Frontal cortex (tissue), 4 donors: ENCODE data around the gene EHD3. TPM values are rescaled to one million over a fixed set of nuclear protein-coding genes. Genes with fewer than 3 reads are reported as not detected.

ENCODE experiments used
- DNase-seq, 2 donors: peaks; one replicate each; pipeline ENCODE4 v3.0.0; 2012; ENCODE audit warnings: low spot score in 2 of 2
- FAIRE-seq: peaks from 2 replicates; lab custom pipeline; 2012; peaks lifted over from hg19 to GRCh38; lab: Jason Lieb, UNC
- total RNA-seq: library from RNA; depleted of rRNA; stranded (reverse); fragments of >200 nt; gene quantifications from one replicate; pipeline ENCODE4 v1.2.3, GENCODE V29; 2014
- donor health status: control.
- donor health status: control.
- donor health status: control.

EHD3 gene
- total RNA-seq, 1 donor from 2014 or later, result 7.7 TPM

DNA sequence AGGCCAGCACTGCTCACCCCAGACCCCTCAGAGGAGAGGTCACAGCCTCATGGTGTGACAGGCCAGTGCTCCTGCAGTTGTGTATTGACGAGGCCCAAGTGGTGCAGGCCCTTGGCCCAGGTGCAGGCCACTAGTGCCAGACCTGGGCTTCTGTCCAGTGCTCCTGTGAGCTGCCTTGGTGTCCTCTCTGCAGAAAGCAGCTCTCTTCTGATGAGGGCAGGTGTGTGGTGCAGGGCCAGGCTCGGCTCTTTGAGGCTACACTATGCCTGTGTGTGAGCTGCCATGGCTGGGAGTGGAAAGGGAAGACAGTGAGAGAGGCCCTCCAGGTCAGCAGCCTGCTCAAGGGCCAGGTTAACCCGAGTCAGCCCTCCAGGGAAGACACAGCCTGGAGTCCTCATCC lies 17.1 kb downstream of the EHD3 start:
- no peak for FAIRE-seq
- no peak for DNase-seq

DNA sequence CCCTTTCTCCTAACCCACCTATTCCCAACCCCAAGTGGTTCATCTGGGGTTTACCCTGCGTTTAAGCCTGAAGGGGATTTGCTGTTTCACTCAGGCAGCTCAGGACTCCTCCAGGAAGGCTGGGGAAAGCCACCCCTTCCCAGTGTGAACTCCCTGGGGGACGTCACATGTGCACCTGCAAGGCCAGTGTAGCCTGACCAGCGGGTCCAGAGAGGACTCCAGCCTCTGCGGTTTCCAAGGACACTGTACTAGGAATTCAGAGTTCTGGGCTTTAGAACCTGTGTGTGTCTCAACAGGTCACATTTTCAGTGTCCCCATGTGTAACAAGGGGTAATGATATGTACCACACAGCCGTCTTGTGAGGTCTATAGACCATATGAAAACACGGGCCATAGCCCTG lies 17.9 kb downstream of the EHD3 start:
- no peak for FAIRE-seq
- DNase-seq, result no peak

DNA sequence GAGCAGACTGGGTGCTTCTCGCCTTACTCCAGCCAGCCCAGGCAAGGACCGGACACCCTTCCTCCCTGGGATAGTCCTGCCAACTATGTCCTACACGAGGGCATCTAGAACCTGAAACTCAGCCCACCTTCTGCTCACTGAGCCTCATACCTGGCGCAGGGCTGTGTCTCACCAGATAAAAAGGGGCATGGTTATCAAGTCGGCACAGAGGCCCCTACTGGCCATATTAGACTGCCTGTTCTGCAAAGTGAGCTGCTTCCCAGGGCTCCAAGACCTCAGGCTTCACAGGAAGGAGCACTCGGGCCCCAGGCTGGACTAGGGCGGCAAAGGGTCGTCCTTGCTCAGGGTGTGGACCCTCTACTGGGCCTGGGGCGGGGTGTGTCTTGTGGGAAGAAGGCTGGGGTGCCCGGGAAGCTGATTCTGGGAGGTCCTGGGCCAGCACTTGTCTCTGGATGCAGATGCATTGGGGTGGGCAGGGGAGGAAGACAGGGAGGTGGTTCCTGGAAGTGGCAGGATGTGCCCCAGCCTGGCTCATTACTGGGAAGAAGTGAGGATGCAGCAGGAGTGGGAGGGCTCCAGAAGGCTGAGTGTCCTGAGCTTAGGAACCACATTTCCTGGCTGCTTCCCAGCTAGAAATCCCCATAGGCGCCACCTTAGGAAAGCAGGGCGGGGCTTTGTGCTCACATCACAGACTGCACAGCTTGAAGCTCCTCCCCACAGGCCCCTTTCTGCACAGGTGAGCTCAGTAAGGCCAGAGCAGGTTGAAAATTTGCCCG lies 19.6 kb downstream of the EHD3 start:
- no peak for FAIRE-seq
- DNase-seq, result no peak

DNA sequence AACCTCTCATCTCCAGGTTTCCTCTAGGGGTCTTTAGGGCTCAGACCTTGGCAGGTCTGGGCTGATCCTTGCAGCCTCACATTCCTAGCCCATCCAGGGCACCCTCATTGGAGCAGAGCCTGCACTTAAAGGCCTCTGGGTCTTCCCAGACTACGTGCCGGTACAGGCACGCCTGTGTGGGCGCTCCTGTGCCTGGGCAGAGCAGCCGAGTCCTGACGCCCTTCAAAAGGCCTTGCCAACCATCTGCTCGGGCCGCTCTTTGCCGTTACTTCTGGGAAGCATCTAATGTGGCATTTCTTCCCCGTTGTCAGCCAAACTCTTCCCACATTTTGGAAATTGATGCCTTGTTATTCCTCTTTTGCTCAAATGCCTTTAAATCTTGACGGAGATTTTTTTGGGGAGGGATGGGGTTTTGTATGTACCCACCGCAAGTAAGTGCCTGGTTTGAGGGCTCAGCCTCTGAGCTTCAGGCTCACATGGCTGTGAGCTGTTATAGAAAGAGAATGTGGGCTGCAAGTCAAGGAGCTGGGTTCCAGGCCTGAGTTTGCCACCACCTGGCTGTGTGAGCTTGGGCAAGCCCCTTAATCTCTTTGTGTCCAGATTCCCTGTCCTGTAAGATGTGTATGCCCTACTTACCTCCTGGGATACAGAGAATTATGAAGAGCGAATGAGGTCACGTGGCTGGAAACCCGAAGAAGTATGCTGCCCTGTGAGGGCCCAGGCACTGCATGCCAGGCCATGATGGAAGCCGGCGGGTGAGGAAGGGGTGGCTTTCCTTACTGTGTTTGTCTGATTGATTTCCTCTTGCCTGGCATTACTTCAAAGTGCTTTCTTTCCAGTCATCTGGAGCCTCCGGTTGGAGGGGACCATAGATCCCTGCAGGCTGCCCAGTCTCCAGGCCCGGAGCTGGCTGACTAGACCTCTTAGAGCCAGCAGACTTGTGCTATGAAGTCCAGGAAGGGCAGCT lies 20.6 kb downstream of the EHD3 start:
- DNase-seq, result no peak
- FAIRE-seq, result no peak

DNA sequence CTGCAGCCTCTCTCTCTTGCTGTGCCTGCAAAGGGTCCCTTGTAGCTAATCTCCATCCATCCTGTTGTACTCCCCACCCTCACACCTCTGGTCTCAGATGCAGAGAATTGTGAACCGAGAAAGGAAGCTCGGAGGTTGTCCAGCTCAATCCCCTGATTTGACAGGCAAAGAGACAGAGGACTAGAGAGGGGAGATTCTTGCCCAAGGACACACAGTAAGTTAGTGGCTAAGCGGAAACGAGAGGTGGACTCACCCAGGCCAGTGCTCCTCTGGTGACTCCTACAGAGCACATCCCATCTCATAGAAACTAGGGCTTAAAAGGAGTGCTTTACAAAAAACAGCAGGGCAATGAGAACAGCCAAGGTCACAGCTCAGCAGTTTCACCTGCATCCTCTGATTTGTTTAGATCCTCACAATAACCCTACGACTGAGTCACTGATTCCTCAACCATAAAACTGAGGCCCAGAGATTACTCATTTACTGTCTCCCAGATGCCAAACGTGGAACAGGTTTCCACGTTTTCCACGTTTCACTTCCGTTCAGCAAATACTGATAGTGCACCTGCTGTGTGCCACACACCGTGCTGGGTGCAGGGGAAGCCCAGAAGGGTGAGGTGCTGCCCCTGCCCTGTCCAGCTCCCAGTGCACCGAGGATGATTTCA lies 22.1 kb downstream of the EHD3 start:
- FAIRE-seq, result no peak
- no peak for DNase-seq

DNA sequence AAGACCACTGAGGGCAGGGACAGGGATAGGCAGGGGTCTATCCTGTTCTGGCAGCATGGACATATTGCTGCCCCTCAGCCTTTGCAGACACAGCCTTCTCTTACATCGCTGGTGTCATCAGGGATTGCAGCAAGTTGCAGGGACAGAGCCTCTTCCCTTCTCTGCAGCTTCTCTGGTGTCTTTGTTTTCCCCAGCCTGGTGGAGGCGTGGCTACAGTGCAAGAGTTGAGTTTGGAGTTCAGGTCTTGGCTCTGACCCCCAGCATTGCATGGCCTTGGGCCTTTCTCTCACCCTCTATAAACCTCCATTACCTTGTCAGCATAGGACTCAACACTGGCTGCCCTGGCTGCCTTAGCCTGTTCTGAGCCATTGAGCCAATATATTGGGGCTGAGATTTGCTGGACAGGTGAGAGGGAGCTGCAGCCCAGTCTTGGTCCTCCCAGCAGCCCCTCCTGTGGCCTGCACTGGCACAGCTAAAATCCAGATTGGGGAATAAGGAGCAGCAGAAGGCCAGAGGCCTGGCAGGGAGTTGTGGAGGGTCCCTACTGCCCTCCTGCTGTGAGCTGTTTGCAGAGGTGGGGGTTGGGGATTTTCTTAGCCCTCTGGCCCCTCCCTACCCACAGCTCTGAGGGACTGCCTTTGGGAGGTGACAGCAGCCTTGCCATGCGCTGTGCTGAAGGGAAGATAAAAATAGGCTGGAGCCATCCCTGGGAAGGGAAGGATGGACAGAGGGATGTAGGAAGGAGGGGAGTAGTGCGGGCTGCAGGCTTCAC lies 22.8 kb downstream of the EHD3 start:
- no peak for FAIRE-seq
- no peak for DNase-seq

DNA sequence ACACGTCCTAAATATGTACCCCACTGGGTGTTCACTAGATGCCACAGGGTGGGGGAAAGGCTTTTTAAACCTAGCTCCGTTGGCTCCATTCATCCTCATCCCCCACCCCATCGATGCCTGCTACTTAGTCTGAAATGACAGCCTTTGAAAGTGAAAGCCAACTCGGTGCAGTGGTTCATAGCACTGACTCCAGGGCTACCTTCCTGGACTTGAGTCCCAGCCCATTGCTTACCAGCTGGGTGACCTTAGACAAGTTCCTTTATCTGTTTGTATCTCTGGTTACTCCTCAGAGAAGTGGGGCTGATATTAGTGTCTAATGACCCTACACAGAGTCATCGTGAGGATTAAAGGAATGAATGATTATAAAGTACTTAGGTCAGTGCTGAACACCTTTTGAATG lies 24.4 kb downstream of the EHD3 start:
- DNase-seq (no peak), FAIRE-seq (no peak)

DNA sequence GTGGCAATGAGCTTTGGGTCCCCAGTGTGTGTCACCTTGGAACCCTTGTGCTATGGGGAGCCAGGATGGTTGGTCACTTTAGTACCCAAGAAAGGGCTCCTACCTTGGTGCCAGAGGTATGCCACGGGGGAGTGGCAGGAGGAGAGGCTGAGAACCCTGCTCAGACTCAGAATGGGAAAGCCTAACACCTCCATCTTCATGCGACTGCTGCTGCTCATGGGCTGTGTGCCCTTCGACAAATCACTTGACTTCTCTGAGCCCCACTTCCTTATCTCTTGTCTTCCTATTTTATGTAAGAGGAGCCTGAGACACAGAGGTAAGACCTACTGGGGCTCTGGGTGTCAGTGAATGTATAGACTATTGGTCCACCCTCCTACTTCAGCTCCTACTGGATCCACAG lies 25.1 kb downstream of the EHD3 start:
- FAIRE-seq (no peak), DNase-seq (no peak)

DNA sequence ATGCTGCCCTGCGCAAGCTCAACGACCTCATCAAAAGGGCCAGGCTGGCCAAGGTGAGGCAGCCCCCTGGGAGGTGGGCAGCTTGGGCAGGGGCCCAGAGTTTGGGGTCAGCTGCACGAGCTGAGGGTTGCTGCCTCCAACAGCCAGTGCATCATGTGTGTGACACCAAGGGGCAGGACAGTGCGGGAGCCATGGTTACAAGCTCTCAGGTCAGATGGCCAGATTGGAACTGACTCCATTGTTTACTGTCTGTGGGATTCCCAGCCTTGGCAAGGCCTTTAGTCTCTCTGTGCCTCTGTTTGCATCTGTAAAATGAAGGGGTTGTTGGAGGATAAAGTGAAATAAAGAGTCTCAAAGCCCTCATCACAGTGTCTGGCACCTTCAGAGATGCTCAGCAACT lies 26.9 kb downstream of the EHD3 start:
- FAIRE-seq, result no peak
- DNase-seq, result no peak

DNA sequence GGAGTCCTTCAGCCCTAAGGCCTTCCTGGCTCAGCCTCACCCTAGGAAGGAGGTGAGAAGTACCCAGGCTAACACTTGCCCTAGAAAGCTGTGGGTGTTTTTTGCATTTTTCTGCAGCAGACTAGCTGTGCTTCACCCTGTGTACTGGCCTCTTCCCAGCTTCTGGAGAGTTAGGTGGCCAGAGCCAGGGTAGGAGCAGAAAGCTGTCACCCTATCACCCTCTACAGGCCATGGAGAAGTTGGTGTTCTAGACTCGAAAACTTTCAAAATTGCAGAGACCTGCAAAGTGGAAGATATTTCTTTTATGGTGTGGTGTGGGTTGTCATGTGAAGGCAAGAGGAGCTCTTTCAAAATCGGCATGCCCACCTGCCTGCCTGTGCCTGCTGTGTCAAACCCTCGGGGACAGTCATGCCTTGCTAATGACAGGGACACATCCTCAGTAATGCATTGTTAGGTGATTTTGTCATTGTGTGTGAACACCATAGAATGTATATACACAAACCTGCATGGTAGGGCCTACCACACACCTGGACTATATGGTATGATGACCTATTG lies 29.8 kb downstream of the EHD3 start:
- no peak for FAIRE-seq
- DNase-seq, result no peak

DNA sequence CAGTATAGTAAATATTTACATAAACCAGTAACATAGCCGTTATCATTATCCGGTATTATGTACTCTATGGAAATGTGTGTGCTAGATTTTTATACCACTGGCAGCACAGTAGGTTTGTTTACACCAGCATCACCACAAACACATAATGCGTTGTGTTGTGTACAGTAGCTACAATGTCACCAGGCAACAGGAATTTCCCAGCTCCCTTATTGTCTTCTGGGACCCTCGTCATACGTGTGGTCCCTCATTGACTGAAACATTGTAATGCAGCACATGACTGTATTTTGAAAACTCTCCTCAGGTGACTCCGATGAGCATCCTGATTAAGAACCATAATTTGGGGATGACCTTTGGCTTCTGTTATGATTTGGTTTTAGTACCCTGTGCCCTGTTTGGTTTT lies 31.3 kb downstream of the EHD3 start:
- no peak for FAIRE-seq
- DNase-seq, result no peak

DNA sequence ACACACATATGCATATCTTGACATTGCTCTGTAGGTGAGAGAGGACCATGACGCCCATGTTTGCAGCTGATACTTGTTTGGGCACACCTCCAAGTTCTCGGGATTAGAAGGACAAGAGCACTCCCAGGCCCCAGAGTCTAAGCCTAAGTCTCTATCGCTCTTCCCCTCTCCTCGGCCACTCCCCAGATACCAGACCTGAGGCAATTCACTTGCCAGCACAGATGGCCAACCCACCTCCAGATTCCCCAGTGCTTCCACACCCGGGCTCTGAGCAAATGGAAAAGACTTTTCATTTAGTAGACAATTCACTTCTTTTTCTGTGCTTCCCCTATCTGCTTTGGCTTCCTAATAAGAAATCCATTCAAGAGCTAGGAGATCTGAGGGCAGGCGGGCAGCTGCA lies 32.9 kb downstream of the EHD3 start:
- FAIRE-seq (no peak), DNase-seq (no peak)

DNA sequence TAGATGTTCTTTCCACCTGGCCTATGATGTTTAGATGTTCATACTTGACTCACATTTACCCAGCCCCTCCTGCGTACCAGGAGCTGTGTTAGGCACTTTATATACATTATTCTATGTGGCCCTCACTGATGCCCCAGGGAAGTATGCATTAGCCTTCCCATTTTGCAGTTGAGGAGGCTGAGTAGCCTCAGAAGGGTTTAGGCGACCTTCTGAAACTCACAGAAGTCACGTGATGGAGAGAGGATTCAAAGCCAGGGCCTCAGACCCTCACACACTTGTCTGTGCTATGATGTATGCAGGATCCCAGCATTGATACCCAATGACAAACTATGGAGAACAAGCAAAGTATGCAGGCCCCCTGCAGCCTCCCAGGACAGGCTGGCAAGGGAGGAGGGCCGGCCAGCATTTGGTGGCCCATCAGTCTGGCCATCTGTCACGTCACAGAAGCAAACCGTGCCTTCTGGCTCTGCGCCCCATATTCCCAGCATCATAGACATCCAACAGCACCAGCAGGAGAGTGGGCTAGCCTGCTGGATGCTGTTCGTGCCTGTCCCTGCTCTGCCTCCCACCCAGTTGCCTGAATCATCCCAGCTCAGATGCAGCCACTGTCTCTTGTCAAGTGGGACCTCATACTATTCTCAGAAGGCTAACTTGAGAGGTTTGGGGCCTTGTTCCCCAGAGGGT lies 33.6 kb downstream of the EHD3 start:
- FAIRE-seq (no peak), DNase-seq (no peak)

DNA sequence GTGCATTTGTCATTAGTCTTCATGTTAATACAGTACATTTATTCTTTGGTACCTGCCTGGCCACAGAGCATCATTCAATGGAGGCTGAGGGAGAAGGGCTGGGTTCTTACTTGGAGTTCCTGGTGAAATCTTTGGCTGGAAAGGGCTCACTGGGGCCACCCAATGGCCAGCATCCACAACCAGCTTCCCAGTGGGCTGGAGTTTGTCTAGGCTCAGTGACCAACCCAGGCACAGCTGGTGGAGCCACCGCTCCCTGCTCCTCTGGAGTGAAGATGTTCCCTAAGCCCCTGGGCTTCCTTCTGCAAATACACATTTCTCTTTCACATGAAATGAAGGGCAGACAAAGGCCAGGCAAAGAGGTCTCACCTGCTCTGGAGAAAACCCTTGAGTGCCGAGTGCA lies 34.4 kb downstream of the EHD3 start:
- no peak for FAIRE-seq
- DNase-seq, result no peak

DNA sequence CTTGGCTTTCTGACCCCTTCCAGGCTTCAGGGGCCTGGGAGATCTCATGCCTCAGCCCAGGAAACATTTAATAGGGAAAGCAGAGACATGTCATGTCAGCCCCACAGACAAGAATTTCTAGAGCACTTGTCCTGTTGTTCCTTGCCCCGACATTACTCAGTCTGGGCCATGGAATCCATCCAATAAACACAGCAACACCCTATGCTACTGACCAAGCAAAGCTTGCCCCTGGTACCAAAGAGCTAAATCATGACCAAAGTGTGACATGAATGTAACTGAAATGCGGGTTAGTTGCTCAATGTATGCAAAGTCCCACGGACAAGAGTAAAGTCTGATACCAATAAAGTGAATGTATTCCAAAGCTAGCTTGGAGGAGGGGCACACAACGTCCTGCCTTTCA lies 35.1 kb downstream of the EHD3 start:
- FAIRE-seq, result no peak
- DNase-seq, result no peak

DNA sequence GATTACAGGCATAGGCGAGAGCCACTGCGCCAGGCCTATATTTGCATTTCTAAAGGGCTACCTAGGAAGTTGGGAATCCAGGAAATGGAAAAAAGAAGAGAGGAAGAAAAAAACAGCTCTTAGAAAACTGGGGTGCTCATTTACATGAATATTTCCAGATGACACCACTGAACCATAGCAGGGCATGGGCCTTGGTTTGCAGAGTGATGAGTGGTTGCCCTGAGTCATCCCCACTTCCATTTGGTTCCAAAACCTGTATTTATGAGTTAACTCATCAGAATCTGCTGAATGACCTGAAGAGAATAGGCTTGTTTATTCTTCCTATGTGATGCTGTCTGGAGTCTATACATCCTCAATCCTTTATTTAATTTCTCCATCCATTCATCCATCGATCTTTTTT lies 36.2 kb downstream of the EHD3 start:
- FAIRE-seq, result no peak
- DNase-seq, result no peak

DNA sequence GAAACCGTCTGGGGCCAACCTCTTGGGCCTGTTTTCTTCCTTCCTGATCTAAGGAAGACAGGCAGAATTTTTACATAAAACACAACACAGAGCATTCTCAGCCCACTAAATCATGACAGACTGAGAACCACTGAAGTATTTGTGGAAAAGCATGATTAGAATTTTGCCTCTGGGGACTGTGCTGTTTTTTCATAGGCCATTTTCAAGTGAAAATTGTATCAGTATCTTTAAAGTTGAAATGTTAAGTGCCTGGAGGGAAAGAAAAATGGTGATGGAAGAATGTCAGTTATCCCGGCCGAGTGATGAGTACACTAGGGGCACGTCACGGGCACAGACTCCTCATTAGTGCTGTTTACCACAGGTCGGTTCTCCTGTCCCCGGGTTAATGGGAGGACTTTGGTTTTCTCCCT lies 36.9 kb downstream of the EHD3 start:
- FAIRE-seq, result no peak
- DNase-seq, result no peak

DNA sequence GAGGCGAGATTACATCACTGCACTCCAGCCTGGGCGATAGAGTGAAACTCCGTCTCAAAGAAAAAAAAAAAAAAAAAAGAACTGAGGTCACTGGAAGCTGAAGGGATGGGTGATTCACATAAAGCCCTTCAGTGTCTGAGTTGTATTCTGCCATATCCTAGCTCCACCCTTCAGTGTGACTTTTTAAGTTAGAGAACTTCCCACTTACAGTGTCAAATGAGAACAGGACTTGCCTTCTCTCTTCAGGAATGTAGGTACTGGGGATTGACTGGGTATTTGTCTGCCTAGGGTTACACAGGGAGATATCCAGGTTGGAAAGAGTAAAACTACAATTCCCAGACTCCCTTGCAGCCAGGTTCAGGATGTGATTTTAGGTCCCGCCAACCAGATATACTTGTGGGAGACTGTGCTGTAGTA lies 37.9 kb downstream of the EHD3 start:
- no peak for FAIRE-seq
- DNase-seq, result no peak
